NCI-H446 (cell line): Measurements from ENCODE around the gene TMEM190.

Source experiments
- DNase-seq, 2 experiments: peaks; one replicate each; lab custom pipeline; 2025; lab: John Stamatoyannopoulos, UW

The TMEM190 gene

GRCh38 chr19:55352040-55352439 is 24.6 kb upstream of the TMEM190 start:
- DNase-seq, result no peak

GRCh38 chr19:55352549-55353145 is 24.0 kb upstream of the TMEM190 start:
- no peak for DNase-seq

- DNase-seq, result no peak
These were observed 23.2 kb upstream of the TMEM190 start for GRCh38 chr19:55353356-55353802.

- DNase-seq, result peak in 1 of 2 experiments; percentile 56
These were observed 22.6 kb upstream of the TMEM190 start for GRCh38 chr19:55353803-55354697.

- DNase-seq, result no peak
These were observed 21.9 kb upstream of the TMEM190 start, which contains the start of gene COX6B2 for GRCh38 chr19:55354698-55355212. TSS of gene COX6B2 (minus strand) at chr19:55354719. CDS start at chr19:55354521, 198 bp downstream.

- DNase-seq, result no peak
These were observed 21.3 kb upstream of the TMEM190 start for GRCh38 chr19:55355213-55355821.

- DNase-seq, result no peak
These were observed 18.1 kb upstream of the TMEM190 start for GRCh38 chr19:55358493-55358892.

- peak; percentile 27 to 90 for DNase-seq
These were observed 17.4 kb upstream of the TMEM190 start for GRCh38 chr19:55358943-55359908.

GRCh38 chr19:55360902-55361301 is 15.7 kb upstream of the TMEM190 start:
- no peak for DNase-seq

GRCh38 chr19:55362174-55362989 is 14.2 kb upstream of the TMEM190 start:
- no peak for DNase-seq

GRCh38 chr19:55362990-55363716 is 13.5 kb upstream of the TMEM190 start, which contains the start of gene GARIN5B:
TSS of gene GARIN5B (minus strand) at chr19:55363260. CDS start at chr19:55363066, 194 bp downstream.
- DNase-seq, result no peak

GRCh38 chr19:55365245-55365644 is 11.4 kb upstream of the TMEM190 start:
- DNase-seq, result no peak

GRCh38 chr19:55365964-55366363 is 10.7 kb upstream of the TMEM190 start:
- no peak for DNase-seq

GRCh38 chr19:55366790-55367189 is 9.8 kb upstream of the TMEM190 start:
- DNase-seq, result no peak

- no peak for DNase-seq
These were observed 8.5 kb upstream of the TMEM190 start for GRCh38 chr19:55368106-55368505.

- no peak for DNase-seq
These were observed 7.7 kb upstream of the TMEM190 start for GRCh38 chr19:55368701-55369563.

- no peak for DNase-seq
These were observed 6.8 kb upstream of the TMEM190 start for GRCh38 chr19:55369653-55370304.
